PC-3 (cell line): ENCODE data around the gene ETNK2. TPM values are rescaled to one million over a fixed set of nuclear protein-coding genes. Genes with fewer than 3 reads are reported as not detected.

ENCODE experiments used
- ATAC-seq: fragments of 200-7000 bp; cut with Tn5 transposase; 2 replicates; pipeline ENCODE4 v1.9.1; 2020; ENCODE audit warnings: mild to moderate bottlenecking, moderate library complexity
- BruUV-seq: library from RNA; stranded (reverse); fragments of 400-500 nt; replicated peaks from 2 replicates; lab custom pipeline; 2021; lab: Mats Ljungman, UMichigan
- CTCF ChIA-PET: fragments of 300-600 bp; sonication (Branson Sonifier 250); formaldehyde crosslinking; loops from one replicate; lab custom pipeline; 2022; ENCODE audit warnings: antibody characterized with exemption; lab: Charles Lee
- POLR2A ChIA-PET: fragments of 300-600 bp; sonication (Branson Sonifier 250); formaldehyde crosslinking; loops from one replicate; lab custom pipeline; 2022; ENCODE audit warnings: antibody characterized with exemption; ENCODE audit not compliant: unreplicated experiment; lab: Charles Lee
- DNase-seq: peaks from one replicate; pipeline ENCODE4 v3.0.0-alpha.2; 2015
- H2AFZ ChIP-seq: fragments of 300-600 bp; sonication (generic); 2 replicates; pipeline ENCODE4 v1.6.0; 2016; ENCODE audit warnings: antibody characterized with exemption, low read length
- H3F3A ChIP-seq: fragments of 300-600 bp; sonication (generic); one replicate; pipeline ENCODE4 v1.6.0; 2017; ENCODE audit warnings: antibody characterized with exemption, low read length, control low read depth, mild to moderate bottlenecking; ENCODE audit not compliant: unreplicated experiment
- H3K27ac ChIP-seq: fragments of 300-600 bp; sonication (generic); 2 replicates; pipeline ENCODE4 v1.5.1; 2016; ENCODE audit warnings: mild to moderate bottlenecking, low read length
- H3K27me3 ChIP-seq: fragments of 300-600 bp; sonication (generic); 2 replicates; pipeline ENCODE4 v1.6.1; 2016; ENCODE audit warnings: low read length, mixed read lengths
- H3K36me3 ChIP-seq: fragments of 300-600 bp; sonication (generic); 2 replicates; pipeline ENCODE4 v1.6.1; 2016; ENCODE audit warnings: low read depth, mixed run types, low read length, mixed read lengths
- H3K4me1 ChIP-seq: fragments of 300-600 bp; sonication (generic); 2 replicates; pipeline ENCODE4 v1.5.1; 2016; ENCODE audit warnings: low read length; ENCODE audit not compliant: insufficient read depth
- H3K4me2 ChIP-seq: fragments of 300-600 bp; sonication (generic); 2 replicates; pipeline ENCODE4 v1.6.0; 2016; ENCODE audit warnings: low read length
- H3K4me3 ChIP-seq: fragments of 300-600 bp; sonication (generic); 2 replicates; pipeline ENCODE4 v1.5.1; 2016; ENCODE audit warnings: mild to moderate bottlenecking, low read length, mixed read lengths
- H3K79me2 ChIP-seq: fragments of 300-600 bp; sonication (generic); 2 replicates; pipeline ENCODE4 v1.6.1; 2017; ENCODE audit warnings: low read length, mixed read lengths
- H3K9ac ChIP-seq: fragments of 300-600 bp; sonication (generic); 2 replicates; pipeline ENCODE4 v1.6.0; 2016; ENCODE audit warnings: mild to moderate bottlenecking, low read length
- H3K9me2 ChIP-seq: fragments of 300-600 bp; sonication (generic); replicated peaks from 2 replicates; pipeline ENCODE4 v1.6.1; 2016; ENCODE audit warnings: mixed run types, low read length, mixed read lengths
- H3K9me3 ChIP-seq: fragments of 300-600 bp; sonication (generic); 2 replicates; pipeline ENCODE4 v1.6.1; 2016; ENCODE audit warnings: low read length, mixed read lengths
- H4K20me1 ChIP-seq: fragments of 300-600 bp; sonication (generic); 2 replicates; pipeline ENCODE4 v1.6.1; 2016; ENCODE audit warnings: low read length, mixed read lengths
- CTCF ChIP-seq: fragments of 300-600 bp; sonication (generic); conservative IDR thresholded peaks from 2 replicates; pipeline ENCODE4 v1.5.1; 2017; ENCODE audit warnings: antibody characterized with exemption, low read depth, mild to moderate bottlenecking, low read length
- EZH2 ChIP-seq: fragments of 300-600 bp; sonication (generic); IDR thresholded peaks from one replicate; pipeline ENCODE4 v1.6.1; 2017; ENCODE audit warnings: antibody characterized with exemption, mild to moderate bottlenecking, low read length; ENCODE audit not compliant: unreplicated experiment
- EZH2phosphoT487 ChIP-seq: fragments of 300-600 bp; sonication (generic); IDR thresholded peaks from 2 replicates; pipeline ENCODE4 v1.6.1; 2018; ENCODE audit warnings: mild to moderate bottlenecking, antibody characterized with exemption, low read length, borderline replicate concordance
- intact Hi-C: fragments of 100-400 bp; cut with micrococcal nuclease; formaldehyde crosslinking; loops from 2 replicates; pipeline ENCODE4 v1.9.0; 2023
- total RNA-seq: library from RNA; depleted of rRNA; stranded (reverse); fragments of >200 nt; gene quantifications from 2 replicates; pipeline ENCODE4 v1.2.3, GENCODE V29; 2014

The ETNK2 gene
- total RNA-seq, 1 experiment from 2014 or later: 37.1 TPM

GRCh38 chr1:204104331-204105130 is 47.3 kb downstream of the ETNK2 start:
- peak; percentile 96 for DNase-seq
- Histone ChIP-seq H3K36me3 (no peaks in the 10 kb centered on the region), H3K9me2 (no peaks in the 10 kb centered on the region), H3K4me3 (peak overlapping the region; percentile 38; the same call in 1 of the 2 replicates), H3K4me1 (peaks cover 58% of the 10 kb centered on the region), H3F3A (peaks cover 16% of the 10 kb centered on the region), H3K27me3 (no peaks in the 10 kb centered on the region), H3K9ac (peak overlapping the region; percentile 82), H3K79me2 (peaks cover 90% of the 10 kb centered on the region), H3K27ac (peak overlapping the region; percentile 97), H2AFZ (peak overlapping the region; percentile 36; the same call in 1 of the 2 replicates), H4K20me1 (no peaks in the 10 kb centered on the region), H3K9me3 (no peaks in the 10 kb centered on the region), H3K4me2 (peak overlapping the region; percentile 73)
- peak; percentile 78 for ATAC-seq
- intact Hi-C loops: loop anchor here (1.0 kb wide), 1 partner anchor 24 kb away; no protein-coding TSS in a partner anchor
- TF ChIP-seq EZH2phosphoT487: no peak
- TF ChIP-seq CTCF: no peak
- TF ChIP-seq EZH2: no peak
- no TSS peak for BruUV-seq
- ChIA-PET CTCF (interaction anchor here (0.5 to 1.0 kb wide), 3 partner anchors 25 to 234 kb away, joined by 3 to 7 read pairs (median 4); no protein-coding TSS in a partner anchor), POLR2A (interaction anchor here (0.7 kb wide), 1 partner anchor 214 kb away, joined by 8 read pairs; no protein-coding TSS in a partner anchor)

GRCh38 chr1:204103431-204103741 is 48.5 kb downstream of the ETNK2 start:
- H2AFZ ChIP-seq: no peak overlapping the region
- peaks cover 16% of the 10 kb centered on the region for H3F3A ChIP-seq
- ChIA-PET CTCF (interaction anchor here (1.1 to 1.2 kb wide), 2 partner anchors 23 to 29 kb away, joined by 3 read pairs; no protein-coding TSS in a partner anchor), POLR2A (no interaction called here)
- intact Hi-C loops: loop anchor here (2.0 kb wide), 1 partner anchor 29 kb away; no protein-coding TSS in a partner anchor
- no peaks in the 10 kb centered on the region for H3K9me2 ChIP-seq
- DNase-seq: no peak
- ATAC-seq: no peak
- H3K27me3 ChIP-seq: no peaks in the 10 kb centered on the region
- H4K20me1 ChIP-seq: no peaks in the 10 kb centered on the region
- H3K4me3 ChIP-seq: peak overlapping the region; percentile 38; the same call in 1 of the 2 replicates
- TF ChIP-seq EZH2: no peak
- peak overlapping the region; percentile 82 for H3K9ac ChIP-seq
- H3K27ac ChIP-seq: peak overlapping the region; percentile 97
- H3K4me2 ChIP-seq: peak overlapping the region; percentile 73
- H3K4me1 ChIP-seq: peaks cover 58% of the 10 kb centered on the region
- H3K36me3 ChIP-seq: no peaks in the 10 kb centered on the region
- H3K9me3 ChIP-seq: no peaks in the 10 kb centered on the region
- BruUV-seq: TSS peak; percentile 49
- peaks cover 90% of the 10 kb centered on the region for H3K79me2 ChIP-seq

- POLR2A ChIA-PET: no interaction called here
- Histone ChIP-seq H3K27ac (peak overlapping the region; percentile 97), H3K4me2 (peak overlapping the region; percentile 73), H3K9me3 (no peaks in the 10 kb centered on the region), H3K4me1 (peaks cover 58% of the 10 kb centered on the region), H3K27me3 (no peaks in the 10 kb centered on the region), H3K4me3 (peak overlapping the region; percentile 38; the same call in 1 of the 2 replicates), H3K9ac (peak overlapping the region; percentile 82), H3K9me2 (no peaks in the 10 kb centered on the region), H3K36me3 (no peaks in the 10 kb centered on the region), H3F3A (peaks cover 16% of the 10 kb centered on the region), H4K20me1 (no peaks in the 10 kb centered on the region), H2AFZ (no peak overlapping the region), H3K79me2 (peaks cover 90% of the 10 kb centered on the region)
- BruUV-seq: no TSS peak
- intact Hi-C loops: loop anchor here (2.0 kb wide), 1 partner anchor 28 kb away; no protein-coding TSS in a partner anchor
- peak; percentile 98 for DNase-seq
- ATAC-seq: peak; percentile 52
- CTCF ChIA-PET: interaction anchor here (1.1 to 1.2 kb wide), 2 partner anchors 23 to 29 kb away, joined by 3 read pairs; no protein-coding TSS in a partner anchor
- TF ChIP-seq EZH2 (no peak), EZH2phosphoT487 (no peak), CTCF (no peak)
These were observed 49.0 kb downstream of the ETNK2 start for GRCh38 chr1:204102739-204103430.
